HG03432 (cell line): Measurements from ENCODE around the gene BCL11B.

Experiments used
- ATAC-seq: cut with Tn5 transposase; IDR thresholded peaks from one replicate; pipeline ENCODE4 v1.9.1; 2021; ENCODE audit warnings: mild to moderate bottlenecking, moderate library complexity; ENCODE audit not compliant: unreplicated experiment

BCL11B gene

GRCh38 chr14:99168330-99168729 is 103.7 kb downstream of the BCL11B start:
- no peak for ATAC-seq

- ATAC-seq = no peak
Observed at GRCh38 chr14:99166506-99166905, 105.5 kb downstream of the BCL11B start.

GRCh38 chr14:99164712-99165111 is 107.3 kb downstream of the BCL11B start:
- no peak for ATAC-seq

- ATAC-seq = no peak
Observed at GRCh38 chr14:99163446-99163845, 108.6 kb downstream of the BCL11B start.

- no peak for ATAC-seq
Observed at GRCh38 chr14:99159341-99160340, 112.4 kb downstream of the BCL11B start.

- no peak for ATAC-seq
Observed at GRCh38 chr14:99158646-99159165, 113.3 kb downstream of the BCL11B start.

- no peak for ATAC-seq
Observed at GRCh38 chr14:99158150-99158549, 113.8 kb downstream of the BCL11B start.

GRCh38 chr14:99157676-99158075 is 114.3 kb downstream of the BCL11B start:
- ATAC-seq = no peak

- no peak for ATAC-seq
Observed at GRCh38 chr14:99157246-99157645, 114.8 kb downstream of the BCL11B start.

- ATAC-seq = no peak
Observed at GRCh38 chr14:99156814-99157213, 115.2 kb downstream of the BCL11B start.

GRCh38 chr14:99156090-99156425 is 115.9 kb downstream of the BCL11B start:
- no peak for ATAC-seq

- ATAC-seq = no peak
Observed at GRCh38 chr14:99155173-99156089, 116.6 kb downstream of the BCL11B start.

GRCh38 chr14:99150236-99150635 is 121.8 kb downstream of the BCL11B start:
- no peak for ATAC-seq

- no peak for ATAC-seq
Observed at GRCh38 chr14:99148861-99149610, 123.0 kb downstream of the BCL11B start.

GRCh38 chr14:99148131-99148530 is 123.9 kb downstream of the BCL11B start:
- ATAC-seq = no peak

- no peak for ATAC-seq
Observed at GRCh38 chr14:99147366-99147740, 124.6 kb downstream of the BCL11B start.

- ATAC-seq = no peak
Observed at GRCh38 chr14:99146616-99147365, 125.2 kb downstream of the BCL11B start.

- no peak for ATAC-seq
Observed at GRCh38 chr14:99145307-99145706, 126.7 kb downstream of the BCL11B start.

- no peak for ATAC-seq
Observed at GRCh38 chr14:99143793-99144192, 128.2 kb downstream of the BCL11B start.

GRCh38 chr14:99143126-99143525 is 128.9 kb downstream of the BCL11B start:
- no peak for ATAC-seq
